ENCODE measurements around the gene FMO1.

FMO1 gene, protein sequence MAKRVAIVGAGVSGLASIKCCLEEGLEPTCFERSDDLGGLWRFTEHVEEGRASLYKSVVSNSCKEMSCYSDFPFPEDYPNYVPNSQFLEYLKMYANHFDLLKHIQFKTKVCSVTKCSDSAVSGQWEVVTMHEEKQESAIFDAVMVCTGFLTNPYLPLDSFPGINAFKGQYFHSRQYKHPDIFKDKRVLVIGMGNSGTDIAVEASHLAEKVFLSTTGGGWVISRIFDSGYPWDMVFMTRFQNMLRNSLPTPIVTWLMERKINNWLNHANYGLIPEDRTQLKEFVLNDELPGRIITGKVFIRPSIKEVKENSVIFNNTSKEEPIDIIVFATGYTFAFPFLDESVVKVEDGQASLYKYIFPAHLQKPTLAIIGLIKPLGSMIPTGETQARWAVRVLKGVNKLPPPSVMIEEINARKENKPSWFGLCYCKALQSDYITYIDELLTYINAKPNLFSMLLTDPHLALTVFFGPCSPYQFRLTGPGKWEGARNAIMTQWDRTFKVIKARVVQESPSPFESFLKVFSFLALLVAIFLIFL

DNA sequence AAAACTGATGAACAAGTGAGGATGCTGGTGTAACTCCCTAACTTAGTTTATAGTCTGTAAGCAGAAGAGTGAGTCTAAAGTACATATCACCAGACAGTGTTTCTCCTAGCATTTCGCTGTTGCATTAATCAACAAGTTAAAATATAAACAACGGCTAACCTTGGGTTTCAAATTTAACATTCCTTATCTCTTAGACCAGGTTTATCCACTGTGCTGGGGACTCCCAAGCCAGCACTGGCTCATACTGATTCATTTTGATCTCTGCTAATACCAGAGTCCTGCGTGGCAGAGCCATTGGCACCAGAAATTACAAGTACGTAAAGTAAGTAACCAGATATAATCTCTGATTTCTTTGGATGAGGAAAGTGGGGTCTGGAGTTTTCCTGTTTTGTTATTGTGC lies at the start of gene FMO1:
Gene FMO1, plus strand, starts transcription at position 193 of the 400 bp plus-strand sequence. CDS start 9,594 bp downstream, outside the sequence.
- TF ChIP-seq, protein P1, sequence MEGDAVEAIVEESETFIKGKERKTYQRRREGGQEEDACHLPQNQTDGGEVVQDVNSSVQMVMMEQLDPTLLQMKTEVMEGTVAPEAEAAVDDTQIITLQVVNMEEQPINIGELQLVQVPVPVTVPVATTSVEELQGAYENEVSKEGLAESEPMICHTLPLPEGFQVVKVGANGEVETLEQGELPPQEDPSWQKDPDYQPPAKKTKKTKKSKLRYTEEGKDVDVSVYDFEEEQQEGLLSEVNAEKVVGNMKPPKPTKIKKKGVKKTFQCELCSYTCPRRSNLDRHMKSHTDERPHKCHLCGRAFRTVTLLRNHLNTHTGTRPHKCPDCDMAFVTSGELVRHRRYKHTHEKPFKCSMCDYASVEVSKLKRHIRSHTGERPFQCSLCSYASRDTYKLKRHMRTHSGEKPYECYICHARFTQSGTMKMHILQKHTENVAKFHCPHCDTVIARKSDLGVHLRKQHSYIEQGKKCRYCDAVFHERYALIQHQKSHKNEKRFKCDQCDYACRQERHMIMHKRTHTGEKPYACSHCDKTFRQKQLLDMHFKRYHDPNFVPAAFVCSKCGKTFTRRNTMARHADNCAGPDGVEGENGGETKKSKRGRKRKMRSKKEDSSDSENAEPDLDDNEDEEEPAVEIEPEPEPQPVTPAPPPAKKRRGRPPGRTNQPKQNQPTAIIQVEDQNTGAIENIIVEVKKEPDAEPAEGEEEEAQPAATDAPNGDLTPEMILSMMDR (IDR thresholded peaks at IDR 0.05; ENCODE audit: control insufficient read depth, insufficient read depth, low read depth, low read length, missing control alignments): no peak
- DNase-seq (ENCODE audit: low read depth): no peak
- no peak within 1 kb of the TSS for H3K4me3 ChIP-seq (ENCODE audit: control insufficient read depth, low read depth, low read length)

DNA sequence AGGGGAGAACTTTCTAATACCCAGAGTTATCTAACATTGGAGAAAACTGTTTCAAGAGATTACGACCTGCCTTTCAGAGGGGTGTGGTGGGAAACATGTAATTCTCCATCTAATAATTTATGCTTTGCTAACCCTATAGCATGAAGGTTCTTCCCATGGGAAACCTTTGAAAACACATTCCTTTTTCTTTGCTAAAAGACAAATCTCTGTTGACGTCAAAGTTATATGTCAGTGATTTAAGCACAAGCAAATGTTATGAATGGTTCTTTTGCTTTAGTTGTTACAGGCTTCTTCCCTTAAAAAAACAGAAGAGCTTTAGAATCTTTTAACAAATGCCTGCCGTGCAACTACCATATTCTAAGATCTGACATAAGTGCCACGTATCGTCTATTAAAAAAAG lies 44.0 kb upstream of the FMO1 start:
- TF ChIP-seq, protein P1 (IDR thresholded peaks at IDR 0.05; ENCODE audit: control insufficient read depth, insufficient read depth, low read depth, low read length, missing control alignments): no peak
- no peak overlapping the region for H3K4me3 ChIP-seq (ENCODE audit: control insufficient read depth, low read depth, low read length)
- no peak for DNase-seq (ENCODE audit: low read depth)

DNA sequence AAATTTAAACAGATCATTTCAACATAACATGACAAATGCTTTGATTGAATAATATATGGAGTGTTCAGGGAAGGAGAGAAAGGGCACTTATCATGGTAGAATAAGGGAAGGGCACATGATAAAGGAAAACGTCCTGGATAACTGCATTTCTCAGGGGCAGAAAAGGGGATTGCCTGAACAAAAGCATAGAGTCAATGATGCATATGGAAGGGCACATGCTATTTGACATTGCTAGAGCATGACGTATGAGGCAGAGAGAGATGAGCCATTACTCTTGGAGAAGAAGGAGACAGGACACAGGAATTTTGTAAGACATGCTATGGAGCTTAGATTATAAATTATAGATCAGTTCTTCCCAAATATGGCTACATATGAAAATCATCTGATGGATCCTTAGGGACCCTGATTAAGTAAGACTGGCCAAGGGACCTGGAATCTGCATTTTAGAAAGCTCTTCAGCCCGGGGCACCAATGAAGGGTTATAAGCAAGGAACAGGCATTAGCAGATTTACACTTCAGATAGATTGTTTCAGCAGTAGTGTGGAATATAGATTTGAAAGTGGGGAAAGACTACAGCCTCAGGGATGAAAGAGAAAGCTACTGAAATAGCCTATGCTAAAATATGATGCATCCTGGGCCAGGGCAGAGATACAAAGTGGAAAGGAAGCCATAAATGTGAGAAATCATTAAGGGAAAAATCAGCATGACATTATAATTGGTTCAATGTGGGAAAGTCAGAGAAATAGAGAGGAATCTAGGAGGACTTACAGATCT lies 41.9 kb upstream of the FMO1 start:
- H3K4me3 ChIP-seq (ENCODE audit: control insufficient read depth, low read depth, low read length): no peak overlapping the region
- no peak for DNase-seq (ENCODE audit: low read depth)
- TF ChIP-seq, protein P1 (IDR thresholded peaks at IDR 0.05; ENCODE audit: control insufficient read depth, insufficient read depth, low read depth, low read length, missing control alignments): no peak

DNA sequence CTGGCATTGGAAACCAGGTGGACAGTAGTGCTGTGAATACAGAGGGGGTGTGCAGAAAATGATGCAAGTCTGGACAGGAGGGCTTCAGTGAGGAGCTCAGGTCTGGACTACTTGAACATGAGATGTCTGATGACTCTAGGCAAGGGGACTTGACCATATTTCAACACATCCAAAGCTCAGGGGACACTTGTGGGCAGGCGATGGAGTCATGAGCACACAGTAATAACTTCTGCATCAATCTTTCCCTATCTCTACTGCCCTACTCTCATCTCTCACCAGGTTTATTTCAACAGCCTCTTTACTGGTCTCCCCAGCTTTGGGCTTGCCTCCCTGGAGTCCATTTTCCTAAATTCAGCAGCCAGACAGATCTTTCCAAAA lies 41.3 kb upstream of the FMO1 start:
- DNase-seq (ENCODE audit: low read depth): no peak
- TF ChIP-seq, protein P1 (IDR thresholded peaks at IDR 0.05; ENCODE audit: control insufficient read depth, insufficient read depth, low read depth, low read length, missing control alignments): no peak
- H3K4me3 ChIP-seq (ENCODE audit: control insufficient read depth, low read depth, low read length): no peak overlapping the region

DNA sequence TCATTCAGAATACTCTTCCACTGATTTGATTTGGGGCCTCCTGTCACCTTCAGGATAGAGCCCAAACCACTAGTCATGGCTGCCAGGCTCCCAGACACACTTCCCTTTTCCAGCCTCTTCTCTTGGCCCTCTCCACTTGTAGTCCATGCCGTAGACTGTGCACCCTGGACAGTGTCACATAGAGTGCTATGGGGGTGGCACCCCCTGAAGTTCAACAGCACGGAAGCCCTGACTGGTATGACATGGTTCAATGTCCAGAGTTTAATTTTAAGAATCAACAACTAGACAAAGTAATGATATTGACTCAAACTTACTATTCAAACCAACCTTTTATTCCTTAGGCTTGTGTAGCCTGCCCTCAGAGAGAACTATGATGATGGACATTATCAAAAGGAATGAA lies 40.9 kb upstream of the FMO1 start:
- TF ChIP-seq, protein P1 (IDR thresholded peaks at IDR 0.05; ENCODE audit: control insufficient read depth, insufficient read depth, low read depth, low read length, missing control alignments): no peak
- no peak for DNase-seq (ENCODE audit: low read depth)
- H3K4me3 ChIP-seq (ENCODE audit: control insufficient read depth, low read depth, low read length): no peak overlapping the region

DNA sequence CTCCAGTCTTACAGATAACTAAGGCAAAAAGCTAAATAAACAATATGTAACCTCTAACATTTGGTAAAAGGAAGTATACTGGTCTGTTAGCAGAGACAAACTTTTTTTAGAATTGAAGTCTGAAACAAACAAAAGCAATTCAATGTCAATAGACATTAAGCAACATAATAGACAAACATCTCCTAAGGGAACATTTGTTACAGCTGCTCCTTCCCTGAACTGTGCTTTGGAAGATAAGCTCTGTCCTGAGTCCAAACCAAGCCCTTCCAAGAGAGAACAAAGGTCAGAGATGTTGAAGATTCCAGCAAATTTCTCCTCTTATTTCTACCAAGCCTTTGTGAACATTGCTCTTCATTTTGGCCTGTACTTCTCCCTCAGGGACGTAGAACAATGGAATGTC lies 37.9 kb upstream of the FMO1 start:
- no peak for DNase-seq (ENCODE audit: low read depth)
- H3K4me3 ChIP-seq (ENCODE audit: control insufficient read depth, low read depth, low read length): no peak overlapping the region
- TF ChIP-seq, protein P1 (IDR thresholded peaks at IDR 0.05; ENCODE audit: control insufficient read depth, insufficient read depth, low read depth, low read length, missing control alignments): no peak
